Measurements from ENCODE around the gene CYTIP. TPM values are rescaled to one million over a fixed set of nuclear protein-coding genes. Genes with fewer than 3 reads are reported as not detected.

CYTIP gene
- total RNA-seq (2014; rRNA removed; shearing (Covaris generic)) (not detected in 2 replicates), polyA plus RNA-seq (2016; fragmentation: Nextera tagmentation; extraction: Ambion mirVana) (not detected in 2 replicates)

GRCh38 chr2:157443795-157444640 is at the start of gene CYTIP:
CYTIP (minus strand) TSS chr2:157444089; CDS start chr2:157444020, 69 bp downstream.
- H3K79me2 ChIP-seq (ENCODE audit: insufficient read depth): no peaks in the 10 kb centered on the region
- no peak within 1 kb of the TSS for H3K4me2 ChIP-seq (ENCODE audit: unreplicated experiment)
- TF ChIP-seq EZH2 (IDR thresholded peaks at IDR 0.05; ENCODE audit: insufficient read depth, poor library complexity, severe bottlenecking) (no peak), EZH2phosphoT487 (IDR thresholded peaks at IDR 0.05; ENCODE audit: insufficient read depth, low read depth) (no peak)
- H3K4me1 ChIP-seq (ENCODE audit: insufficient read depth): no peaks in the 10 kb centered on the region
- H3K36me3 ChIP-seq (ENCODE audit: low read depth): no peaks in the 10 kb centered on the region
- no peak for DNase-seq
- H3K27ac ChIP-seq: no peak within 1 kb of the TSS
- no peak within 1 kb of the TSS for H3K4me3 ChIP-seq
- H3F3A ChIP-seq (ENCODE audit: insufficient read depth): no peaks in the 10 kb centered on the region
- peaks cover under 1% of the 10 kb centered on the region for H3K27me3 ChIP-seq (replicated peaks; ENCODE audit: insufficient read depth)
- H2AFZ ChIP-seq: no peak within 1 kb of the TSS
- 79 to 85% methylated on average over 13 of the region's 13 CpGs for WGBS, 2 experiments (ENCODE audit: low coverage in 1 of 2, low lambda C conversion rate in 2 of 2, missing lambda C conversion rate in 2 of 2)
- H3K9me2 ChIP-seq (ENCODE audit: insufficient read depth): no peaks in the 10 kb centered on the region
- H3K9me3 ChIP-seq (ENCODE audit: low read depth): no peaks in the 10 kb centered on the region
- H4K20me1 ChIP-seq (ENCODE audit: insufficient read depth): no peaks in the 10 kb centered on the region
- H3K9ac ChIP-seq: no peak within 1 kb of the TSS
- in situ Hi-C loops (cut with MboI): no loop called here

GRCh38 chr2:157492189-157492773 is 48.4 kb upstream of the CYTIP start:
- in situ Hi-C loops (cut with MboI): loop anchor here (10.0 kb wide), 1 partner anchor 503 kb away; no protein-coding TSS in a partner anchor

DNA sequence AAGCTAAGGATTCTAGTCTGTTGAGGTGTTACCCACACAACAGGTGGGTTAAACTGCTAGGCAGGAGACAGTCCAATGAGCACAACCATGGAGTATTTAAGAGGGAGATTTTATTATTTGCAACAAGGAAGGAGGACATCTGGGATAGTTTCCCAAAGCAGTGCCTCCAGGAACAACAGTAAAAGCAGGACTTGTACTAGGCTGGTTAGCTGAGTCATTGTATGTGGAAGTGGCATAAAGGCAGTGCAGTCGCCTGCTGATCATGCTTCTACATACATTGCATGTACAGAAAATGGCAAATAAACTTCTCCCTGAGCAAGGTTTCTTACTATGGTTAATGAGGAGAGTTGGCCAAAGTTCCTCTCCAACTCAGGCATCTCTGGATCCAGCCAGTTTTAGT is 46.1 kb upstream of the CYTIP start:
- in situ Hi-C loops (cut with MboI): loop anchor here (10.0 kb wide), 1 partner anchor 505 kb away; no protein-coding TSS in a partner anchor
- Histone ChIP-seq H3F3A (ENCODE audit: insufficient read depth) (no peaks in the 10 kb centered on the region), H3K9me2 (ENCODE audit: insufficient read depth) (no peaks in the 10 kb centered on the region), H3K27me3 (replicated peaks; ENCODE audit: insufficient read depth) (no peaks in the 10 kb centered on the region; the same call in 1 of the 2 replicates), H4K20me1 (ENCODE audit: insufficient read depth) (no peaks in the 10 kb centered on the region), H3K27ac (no peak overlapping the region), H3K79me2 (ENCODE audit: insufficient read depth) (no peaks in the 10 kb centered on the region), H3K9ac (no peak overlapping the region), H3K36me3 (ENCODE audit: low read depth) (no peaks in the 10 kb centered on the region), H2AFZ (no peak overlapping the region), H3K4me3 (no peak overlapping the region), H3K9me3 (ENCODE audit: low read depth) (no peaks in the 10 kb centered on the region), H3K4me1 (ENCODE audit: insufficient read depth) (no peaks in the 10 kb centered on the region), H3K4me2 (ENCODE audit: unreplicated experiment) (no peak overlapping the region)
- 33 to 41% methylated on average over 1 of the region's 1 CpG for WGBS, 2 experiments (ENCODE audit: low coverage in 1 of 2, low lambda C conversion rate in 2 of 2, missing lambda C conversion rate in 2 of 2)
- DNase-seq: no peak
- TF ChIP-seq EZH2phosphoT487 (IDR thresholded peaks at IDR 0.05; ENCODE audit: insufficient read depth, low read depth) (no peak), EZH2 (IDR thresholded peaks at IDR 0.05; ENCODE audit: insufficient read depth, poor library complexity, severe bottlenecking) (no peak)

More at GRCh38 chr2:157492189-157492773, 48.4 kb upstream of the CYTIP start:
- no peak for TF ChIP-seq EZH2phosphoT487 (IDR thresholded peaks at IDR 0.05; ENCODE audit: insufficient read depth, low read depth)
- no peak for TF ChIP-seq EZH2 (IDR thresholded peaks at IDR 0.05; ENCODE audit: insufficient read depth, poor library complexity, severe bottlenecking)
- Histone ChIP-seq H3K9me3 (ENCODE audit: low read depth) (no peaks in the 10 kb centered on the region), H3K27me3 (replicated peaks; ENCODE audit: insufficient read depth) (no peaks in the 10 kb centered on the region; the same call in 1 of the 2 replicates), H3F3A (ENCODE audit: insufficient read depth) (no peaks in the 10 kb centered on the region), H3K79me2 (ENCODE audit: insufficient read depth) (no peaks in the 10 kb centered on the region), H2AFZ (no peak overlapping the region), H3K36me3 (ENCODE audit: low read depth) (no peaks in the 10 kb centered on the region), H3K4me2 (ENCODE audit: unreplicated experiment) (no peak overlapping the region), H3K4me1 (ENCODE audit: insufficient read depth) (no peaks in the 10 kb centered on the region), H3K4me3 (no peak overlapping the region), H4K20me1 (ENCODE audit: insufficient read depth) (no peaks in the 10 kb centered on the region), H3K9ac (no peak overlapping the region), H3K27ac (no peak overlapping the region), H3K9me2 (ENCODE audit: insufficient read depth) (no peaks in the 10 kb centered on the region)
- DNase-seq: peak; percentile 78
- 8 to 15% methylated on average over 5 of the region's 5 CpGs for WGBS, 2 experiments (ENCODE audit: low coverage in 1 of 2, low lambda C conversion rate in 2 of 2, missing lambda C conversion rate in 2 of 2)

- 63 to 69% methylated on average over 3 of the region's 3 CpGs for WGBS, 2 experiments (ENCODE audit: low coverage in 1 of 2, low lambda C conversion rate in 2 of 2, missing lambda C conversion rate in 2 of 2)
- no peak overlapping the region for H3K9ac ChIP-seq
- no peaks in the 10 kb centered on the region for H3K36me3 ChIP-seq (ENCODE audit: low read depth)
- no peaks in the 10 kb centered on the region; the same call in 1 of the 2 replicates for H3K27me3 ChIP-seq (replicated peaks; ENCODE audit: insufficient read depth)
- H3K27ac ChIP-seq: no peak overlapping the region
- H4K20me1 ChIP-seq (ENCODE audit: insufficient read depth): no peaks in the 10 kb centered on the region
- H3K4me1 ChIP-seq (ENCODE audit: insufficient read depth): no peaks in the 10 kb centered on the region
- H3K4me2 ChIP-seq (ENCODE audit: unreplicated experiment): no peak overlapping the region
- no peaks in the 10 kb centered on the region for H3K79me2 ChIP-seq (ENCODE audit: insufficient read depth)
- H3K9me3 ChIP-seq (ENCODE audit: low read depth): no peaks in the 10 kb centered on the region
- H3F3A ChIP-seq (ENCODE audit: insufficient read depth): no peaks in the 10 kb centered on the region
- no peak overlapping the region for H3K4me3 ChIP-seq
- H2AFZ ChIP-seq: no peak overlapping the region
- no peak for TF ChIP-seq EZH2 (IDR thresholded peaks at IDR 0.05; ENCODE audit: insufficient read depth, poor library complexity, severe bottlenecking)
- no peak for TF ChIP-seq EZH2phosphoT487 (IDR thresholded peaks at IDR 0.05; ENCODE audit: insufficient read depth, low read depth)
- in situ Hi-C loops (cut with MboI): no loop called here
- H3K9me2 ChIP-seq (ENCODE audit: insufficient read depth): no peaks in the 10 kb centered on the region
- DNase-seq: no peak
These were observed 45.0 kb upstream of the CYTIP start for GRCh38 chr2:157488877-157489276.
